ENCODE results near the gene ZNF627.
"Not testable (repeated sequence)": the region's sequence is repeated elsewhere in the genome, so short reads cannot be mapped to it uniquely, and the experiment has no call there.

ZNF627 gene

DNA sequence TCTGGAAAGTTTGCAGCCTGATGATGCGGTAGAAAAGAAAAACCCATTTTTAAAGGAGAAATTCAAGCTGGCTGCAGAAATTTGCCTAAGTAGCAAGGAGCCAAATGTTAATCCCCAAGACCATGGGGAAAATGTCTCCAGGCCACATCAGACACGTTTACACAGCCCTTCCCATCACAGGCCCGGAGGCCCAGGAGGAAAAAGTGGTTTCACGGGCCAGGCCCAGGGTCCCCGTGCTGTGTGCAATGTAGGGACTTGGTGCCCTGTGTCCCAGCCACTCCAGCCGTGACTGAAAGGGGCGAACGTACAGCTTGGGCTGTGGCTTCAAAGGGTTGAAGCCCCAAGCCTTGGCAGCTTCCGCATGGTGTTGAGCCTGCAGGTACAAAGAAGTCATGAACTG lies 35.9 kb downstream of the ZNF627 start:
- no peak for DNase-seq

- DNase-seq: not testable (repeated sequence)
Measured at GRCh38 chr19:11634018-11634662, 36.9 kb downstream of the ZNF627 start.

- DNase-seq: no peak
Measured at GRCh38 chr19:11639245-11639601, 41.9 kb downstream of the ZNF627 start.

DNA sequence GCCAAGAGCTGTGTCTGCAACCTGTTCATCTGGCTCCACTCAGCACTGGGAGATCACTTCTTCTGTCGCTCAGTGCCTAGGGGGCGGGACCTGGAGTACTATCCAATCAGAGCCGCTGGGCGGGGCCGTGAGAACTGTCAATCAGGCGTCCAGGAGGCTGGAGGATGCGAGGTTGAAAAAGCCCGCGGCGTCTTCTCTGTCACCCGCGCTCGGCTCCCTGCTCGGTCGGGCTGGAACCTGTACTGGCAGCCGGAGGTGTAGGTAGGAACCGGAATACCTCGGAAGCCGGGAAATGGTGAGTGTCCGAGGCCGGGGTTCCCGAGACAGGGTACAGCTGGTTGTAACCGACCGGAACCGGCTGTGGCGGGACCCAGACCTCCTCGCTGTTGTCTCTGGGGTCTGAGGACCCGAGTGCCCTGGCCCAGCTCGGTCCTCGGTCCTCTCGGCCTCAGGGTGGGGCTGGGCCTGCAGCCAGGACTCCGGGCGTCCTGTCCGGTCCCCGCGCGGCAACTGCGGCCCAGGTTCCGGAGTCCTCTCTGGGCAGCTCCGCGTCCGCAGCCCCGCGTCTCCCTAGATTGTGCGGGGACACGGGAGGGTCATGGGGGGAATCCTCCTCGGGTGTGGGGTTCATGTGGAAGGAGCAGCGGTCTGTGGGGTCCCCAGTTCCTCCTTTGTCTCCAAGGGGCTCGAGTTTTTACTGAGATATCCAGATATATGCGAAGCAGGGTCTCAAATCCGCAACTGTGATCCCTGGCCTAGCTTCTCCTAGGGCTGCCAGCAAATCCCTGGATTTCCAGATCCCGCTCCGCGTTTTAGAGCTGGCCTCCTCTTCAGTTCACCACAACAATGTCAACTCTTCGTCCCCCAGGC lies 42.6 kb downstream of the ZNF627 start:
- peak; percentile 84 for DNase-seq

GRCh38 chr19:11641244-11641643 lies 44.0 kb downstream of the ZNF627 start:
- no peak for DNase-seq

DNA sequence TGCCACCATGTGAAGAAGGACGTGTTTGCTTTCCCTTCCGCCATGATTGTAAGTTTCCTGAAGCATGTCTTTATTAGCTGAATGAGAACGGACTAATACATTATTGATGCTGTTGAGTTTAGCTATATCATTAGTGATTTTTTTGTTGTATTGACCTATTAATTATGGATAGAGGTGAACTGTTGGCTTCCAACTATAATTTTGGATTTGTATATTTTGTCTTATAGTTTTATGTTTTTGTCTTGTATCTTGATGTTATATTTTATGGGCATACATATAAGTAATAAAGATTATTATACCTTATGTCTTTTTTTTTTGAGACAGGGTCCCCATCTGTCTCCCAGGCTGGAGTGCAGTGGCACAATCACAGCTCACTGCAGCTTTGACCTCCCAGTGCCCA lies 45.6 kb downstream of the ZNF627 start:
- DNase-seq: no peak

GRCh38 chr19:11649941-11650340 lies 52.7 kb downstream of the ZNF627 start:
- no peak for DNase-seq

GRCh38 chr19:11651062-11651461 lies 53.8 kb downstream of the ZNF627 start:
- no peak for DNase-seq

DNA sequence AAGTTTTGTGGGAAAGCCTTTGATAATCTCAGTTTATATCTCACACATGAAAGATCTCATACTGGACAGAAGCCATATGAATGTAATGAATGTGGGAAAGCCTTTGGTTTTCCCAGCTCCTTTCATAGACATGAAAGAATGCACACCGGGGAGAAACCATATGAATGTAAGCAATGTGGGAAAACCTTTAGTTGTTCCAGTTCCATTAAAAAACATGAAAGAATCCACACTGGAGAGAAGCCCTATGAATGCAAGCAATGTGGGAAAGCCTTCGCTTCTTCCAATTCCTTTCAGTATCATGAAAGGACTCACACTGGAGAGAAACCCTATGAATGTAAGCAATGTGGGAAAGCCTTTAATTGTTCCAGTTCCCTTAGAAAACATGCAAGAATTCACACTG lies 54.8 kb downstream of the ZNF627 start:
- no peak for DNase-seq

GRCh38 chr19:11652492-11652891 lies 55.2 kb downstream of the ZNF627 start:
- no peak for DNase-seq

DNA sequence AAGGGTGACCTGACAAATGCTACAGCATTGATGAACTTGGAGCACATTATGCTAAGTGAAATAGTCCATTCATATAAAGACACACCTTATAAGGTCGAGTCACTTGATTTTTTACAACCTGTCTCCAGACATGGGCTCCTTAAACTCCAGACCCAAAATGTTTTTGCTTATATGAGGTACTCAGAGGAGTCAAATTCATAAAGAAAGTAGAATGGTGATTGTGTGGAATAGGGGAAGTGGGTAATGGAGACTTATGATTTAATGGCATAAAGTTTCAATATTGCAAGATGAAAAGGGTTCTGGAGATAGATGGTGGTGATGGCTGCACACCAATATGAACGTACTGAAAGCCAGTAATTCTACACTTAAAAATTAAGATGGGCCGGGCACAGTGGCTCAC lies 59.3 kb downstream of the ZNF627 start:
- DNase-seq: no peak

- no peak for DNase-seq
Measured at GRCh38 chr19:11657307-11657706, 60.0 kb downstream of the ZNF627 start.

GRCh38 chr19:11658970-11659369 lies 61.7 kb downstream of the ZNF627 start:
- DNase-seq: no peak

GRCh38 chr19:11659612-11660011 lies 62.3 kb downstream of the ZNF627 start:
- DNase-seq: no peak

DNA sequence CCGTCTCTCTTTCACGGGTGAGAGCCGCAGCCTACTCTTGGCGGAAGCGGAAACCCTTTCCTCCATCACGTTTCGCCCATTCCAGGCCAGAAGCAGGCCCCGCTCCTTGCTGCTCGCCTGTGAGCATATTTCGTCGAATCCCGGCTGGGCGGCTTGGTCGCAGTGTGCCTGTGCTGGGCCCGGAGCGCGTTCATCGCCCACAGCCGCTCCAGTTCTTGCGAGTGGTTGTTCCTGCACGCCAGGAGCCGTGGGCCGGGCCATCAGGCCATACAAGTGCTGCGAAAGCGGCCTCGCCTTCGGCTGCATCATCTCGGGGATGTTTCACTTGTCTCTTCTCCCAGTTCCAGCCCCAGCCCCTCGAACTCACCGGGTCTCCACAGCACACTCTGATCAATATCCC lies 65.0 kb downstream of the ZNF627 start:
- DNase-seq: no peak

GRCh38 chr19:11663181-11663591 lies 65.9 kb downstream of the ZNF627 start:
- DNase-seq: no peak

Data from CD4-positive, alpha-beta T cell treated with Interleukin-17A for 1 hour (primary cell).